NOMO-1 treated with DMSO at 0.1 percent for 48 hours (cell line): ENCODE measurements around the gene DDX54.
"Not testable (repeated sequence)": the region's sequence is repeated elsewhere in the genome, so short reads cannot be mapped to it uniquely, and the experiment has no call there.

Experiments used
- DNase-seq: peaks from one replicate; lab custom pipeline; 2025; ENCODE audit not compliant: unreplicated experiment; lab: John Stamatoyannopoulos, UW

Gene DDX54

GRCh38 chr12:113127791-113128199, 57.5 kb downstream of the DDX54 start:
- no peak for DNase-seq

- no peak for DNase-seq
These were observed 64.5 kb downstream of the DDX54 start for GRCh38 chr12:113120670-113121370.

- DNase-seq = no peak
These were observed 65.2 kb downstream of the DDX54 start for GRCh38 chr12:113119980-113120669.

- no peak for DNase-seq
These were observed 67.1 kb downstream of the DDX54 start for GRCh38 chr12:113118142-113118541.

- not testable (repeated sequence) for DNase-seq
These were observed 67.6 kb downstream of the DDX54 start for GRCh38 chr12:113117684-113118083.

- no peak for DNase-seq
These were observed 68.4 kb downstream of the DDX54 start for GRCh38 chr12:113116875-113117274.

- DNase-seq = no peak
These were observed 69.7 kb downstream of the DDX54 start for GRCh38 chr12:113115455-113116126.

GRCh38 chr12:113114447-113115178, 70.7 kb downstream of the DDX54 start:
- DNase-seq = no peak

GRCh38 chr12:113113397-113113796, 71.9 kb downstream of the DDX54 start:
- no peak for DNase-seq

GRCh38 chr12:113112043-113112899, 73.0 kb downstream of the DDX54 start:
- DNase-seq = no peak

- DNase-seq = no peak
These were observed 74.0 kb downstream of the DDX54 start for GRCh38 chr12:113111247-113111646.

GRCh38 chr12:113109872-113110599, 75.2 kb downstream of the DDX54 start:
- DNase-seq = no peak

- DNase-seq = no peak
These were observed 75.9 kb downstream of the DDX54 start for GRCh38 chr12:113109360-113109759.

GRCh38 chr12:113108308-113108707, 77.0 kb downstream of the DDX54 start:
- no peak for DNase-seq
